Head of caudate nucleus (tissue), 42 donors: ENCODE data around the gene BBOF1.

Experiments used
- DNase-seq, 42 donors: peaks; one replicate each; pipeline versions ENCODE4 v3.0.0 to v3.0.0-alpha.2; 2020 to 2021; ENCODE audit warnings: mixed read lengths in 7 of 42
- intact Hi-C: fragments of 100-400 bp; cut with DNase I; formaldehyde crosslinking; loops from one replicate; pipeline ENCODE4 v1.15.0; 2022

Gene BBOF1

GRCh38 chr14:74083784-74084276, 64.7 kb downstream of the BBOF1 start:
- peak in 1 of 42 donors; percentile 22 for DNase-seq
- intact Hi-C loops: no loop called here

GRCh38 chr14:74084277-74085046, 65.3 kb downstream of the BBOF1 start, which contains the start of the genes ALDH6A1 and LIN52:
ALDH6A1 (minus strand) TSS chr14:74084453; CDS start chr14:74084394, 59 bp downstream.
LIN52 (plus strand) TSS chr14:74084956; CDS start chr14:74084975, 19 bp downstream.
- intact Hi-C loops: no loop called here

GRCh38 chr14:74085047-74085637, 66.0 kb downstream of the BBOF1 start:
- intact Hi-C loops: no loop called here
- peak in 4 of 42 donors; percentile 1 to 26 (median 6) for DNase-seq

More at GRCh38 chr14:74084277-74085046, 65.3 kb downstream of the BBOF1 start, which contains the start of the genes ALDH6A1 and LIN52:
- DNase-seq: peak; percentile 95 to 100 (median 99)

- intact Hi-C loops: no loop called here
- peak in 1 of 42 donors; percentile 3 for DNase-seq
Measured at GRCh38 chr14:74085828-74086227, 66.7 kb downstream of the BBOF1 start.

GRCh38 chr14:74089251-74090020, 70.3 kb downstream of the BBOF1 start:
- intact Hi-C loops: no loop called here
- peak in 1 of 42 donors; percentile 22 for DNase-seq

- intact Hi-C loops: no loop called here
- DNase-seq: no peak
Measured at GRCh38 chr14:74105381-74105780, 86.2 kb downstream of the BBOF1 start.

GRCh38 chr14:74109369-74109768, 90.2 kb downstream of the BBOF1 start:
- intact Hi-C loops: no loop called here
- DNase-seq: no peak

GRCh38 chr14:74111395-74112216, 92.5 kb downstream of the BBOF1 start:
- DNase-seq: peak in 5 of 42 donors; percentile 4 to 48 (median 17)
- intact Hi-C loops: loop anchor here (5.0 kb wide), 1 partner anchor 136 kb away; no protein-coding TSS in a partner anchor
